SK-N-SH treated with all-trans-retinoic acid at 6 μM for 48 hours (cell line): Measurements from ENCODE around the gene ZMYND11.

Experiments used
- ARNTL ChIP-seq: fragments of 450-650 bp; formaldehyde crosslinking; IDR thresholded peaks from 2 replicates; pipeline ENCODE4 v1.5.0; 2020; ENCODE audit warnings: low read depth, mild to moderate bottlenecking, moderate library complexity, borderline replicate concordance
- TF ChIP-seq, protein P1 (sequence below): fragments of 250-450 bp; sonication (Bioruptor Pico); IDR thresholded peaks from 2 replicates; pipeline ENCODE4 v1.8.0; 2020; ENCODE audit warnings: mild to moderate bottlenecking, moderate library complexity, borderline replicate concordance

- no peak for TF ChIP-seq ARNTL
- TF ChIP-seq, protein P1, sequence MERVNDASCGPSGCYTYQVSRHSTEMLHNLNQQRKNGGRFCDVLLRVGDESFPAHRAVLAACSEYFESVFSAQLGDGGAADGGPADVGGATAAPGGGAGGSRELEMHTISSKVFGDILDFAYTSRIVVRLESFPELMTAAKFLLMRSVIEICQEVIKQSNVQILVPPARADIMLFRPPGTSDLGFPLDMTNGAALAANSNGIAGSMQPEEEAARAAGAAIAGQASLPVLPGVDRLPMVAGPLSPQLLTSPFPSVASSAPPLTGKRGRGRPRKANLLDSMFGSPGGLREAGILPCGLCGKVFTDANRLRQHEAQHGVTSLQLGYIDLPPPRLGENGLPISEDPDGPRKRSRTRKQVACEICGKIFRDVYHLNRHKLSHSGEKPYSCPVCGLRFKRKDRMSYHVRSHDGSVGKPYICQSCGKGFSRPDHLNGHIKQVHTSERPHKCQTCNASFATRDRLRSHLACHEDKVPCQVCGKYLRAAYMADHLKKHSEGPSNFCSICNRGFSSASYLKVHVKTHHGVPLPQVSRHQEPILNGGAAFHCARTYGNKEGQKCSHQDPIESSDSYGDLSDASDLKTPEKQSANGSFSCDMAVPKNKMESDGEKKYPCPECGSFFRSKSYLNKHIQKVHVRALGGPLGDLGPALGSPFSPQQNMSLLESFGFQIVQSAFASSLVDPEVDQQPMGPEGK (CRISPR knock-in tag) = no peak
These were observed 7.1 kb downstream of the ZMYND11 start for GRCh38 chr10:142371-142770.
